Stimulated activated CD4-positive, alpha-beta T cell treated with anti-CD3 and anti-CD28 coated beads, Interleukin-15, amount 100 ng/mL, for 24 hours (primary cell): ENCODE results near the gene FCN2.

Source experiments
- DNase-seq: peaks from one replicate; pipeline ENCODE4 v3.0.0-alpha.2; 2020

Gene FCN2

GRCh38 chr9:134913041-134913712 lies 32.6 kb downstream of the FCN2 start:
- DNase-seq = no peak

DNA sequence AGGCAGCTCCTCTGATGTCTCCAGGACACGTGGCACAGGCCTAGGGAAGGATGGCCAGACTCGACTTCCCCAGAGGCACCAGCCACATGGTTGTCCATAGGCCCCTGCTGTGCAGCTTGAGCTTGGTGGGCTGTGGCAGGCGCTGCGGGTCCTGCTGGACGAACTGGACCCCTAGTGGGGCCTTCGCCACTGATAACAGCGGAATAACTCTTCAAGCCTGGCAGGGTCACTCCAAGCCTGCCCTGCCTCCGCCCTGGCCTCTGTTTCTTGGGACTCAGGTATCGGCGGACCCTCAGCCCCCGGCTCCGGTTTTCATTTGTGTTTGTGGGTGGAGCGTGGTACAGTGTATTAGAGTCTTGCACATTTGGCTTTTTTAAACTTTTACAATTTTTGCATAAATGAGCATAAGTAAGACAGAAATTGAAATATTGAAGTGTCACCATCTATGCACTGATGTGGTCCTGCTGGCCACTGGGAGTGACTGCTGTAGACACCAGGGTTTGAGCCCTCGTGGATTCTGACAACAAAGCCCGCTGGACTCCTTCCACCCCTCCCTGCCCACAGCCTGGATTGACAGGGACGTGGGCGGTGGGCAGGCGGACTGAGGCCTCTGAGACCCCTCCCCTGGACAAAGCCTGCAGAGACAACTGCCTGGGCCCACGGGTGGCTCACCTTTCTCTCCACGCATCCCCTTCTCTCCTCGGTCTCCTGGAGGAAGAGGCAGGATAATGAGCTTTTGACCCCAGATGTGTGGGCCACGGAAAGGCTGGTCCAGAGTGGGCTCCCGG lies 33.3 kb downstream of the FCN2 start:
- DNase-seq = no peak

DNA sequence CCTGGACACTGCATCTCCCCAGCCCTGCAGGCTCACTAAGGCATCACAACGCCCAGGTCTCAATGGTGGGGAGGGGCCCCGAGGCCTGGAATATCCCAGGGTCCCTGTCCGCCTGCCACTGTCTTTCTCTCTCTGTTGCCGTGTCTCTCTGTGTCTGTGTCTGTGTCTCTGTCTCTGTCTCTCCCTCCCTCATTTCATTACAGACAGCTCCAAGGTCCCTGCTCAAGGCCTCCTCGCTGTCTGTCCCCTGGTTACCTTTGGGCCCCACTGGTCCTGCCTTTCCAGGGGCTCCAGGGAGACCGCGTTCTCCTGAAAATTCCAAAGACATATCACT lies 33.9 kb downstream of the FCN2 start:
- DNase-seq = no peak

DNA sequence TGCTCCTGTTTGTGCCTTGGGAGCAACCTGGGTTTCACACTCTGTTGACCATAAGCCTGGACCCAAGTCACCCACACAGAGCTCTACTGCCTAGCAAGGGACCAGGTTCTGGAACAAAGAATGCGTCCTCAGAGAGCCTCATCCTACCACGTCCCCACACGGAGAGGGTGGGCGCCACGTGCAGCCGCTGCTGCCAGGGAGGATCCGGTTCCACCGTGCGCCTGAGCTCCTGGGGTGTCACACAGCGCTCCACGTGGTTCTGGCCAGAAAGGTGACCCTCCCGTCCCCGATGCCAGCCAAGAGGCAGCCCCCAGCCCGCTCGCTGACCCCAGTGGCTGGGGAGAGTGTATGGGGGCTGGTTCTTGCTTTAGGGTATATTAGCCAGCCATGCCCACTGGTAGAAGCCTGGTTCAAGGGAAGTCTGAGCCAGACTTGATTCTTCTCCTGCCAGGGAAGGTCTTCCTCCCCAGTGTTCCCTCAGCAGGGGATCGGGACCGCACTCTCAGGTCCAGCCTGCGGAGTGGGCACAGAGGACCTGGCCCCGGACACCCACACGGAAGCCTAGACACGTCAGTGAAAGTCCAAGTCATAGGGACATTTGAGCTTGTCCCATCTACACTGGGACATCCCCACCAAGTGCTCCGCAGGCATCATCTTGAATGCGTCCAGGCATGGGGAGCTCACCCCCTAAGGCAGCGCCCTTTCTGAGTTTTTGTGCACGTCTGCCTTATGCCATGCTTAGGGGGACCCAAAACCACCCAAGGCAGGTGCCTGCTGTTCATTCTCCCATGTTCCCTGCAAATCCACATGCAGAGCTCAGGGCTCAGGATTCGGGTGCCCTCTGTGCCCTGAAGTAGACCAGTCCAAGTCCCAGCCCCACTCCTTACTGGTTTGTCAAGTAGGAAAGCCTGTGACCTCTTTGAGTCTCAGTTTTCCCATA lies 34.7 kb downstream of the FCN2 start:
- no peak for DNase-seq

- no peak for DNase-seq
Measured at GRCh38 chr9:134916161-134916665, 35.6 kb downstream of the FCN2 start.

DNA sequence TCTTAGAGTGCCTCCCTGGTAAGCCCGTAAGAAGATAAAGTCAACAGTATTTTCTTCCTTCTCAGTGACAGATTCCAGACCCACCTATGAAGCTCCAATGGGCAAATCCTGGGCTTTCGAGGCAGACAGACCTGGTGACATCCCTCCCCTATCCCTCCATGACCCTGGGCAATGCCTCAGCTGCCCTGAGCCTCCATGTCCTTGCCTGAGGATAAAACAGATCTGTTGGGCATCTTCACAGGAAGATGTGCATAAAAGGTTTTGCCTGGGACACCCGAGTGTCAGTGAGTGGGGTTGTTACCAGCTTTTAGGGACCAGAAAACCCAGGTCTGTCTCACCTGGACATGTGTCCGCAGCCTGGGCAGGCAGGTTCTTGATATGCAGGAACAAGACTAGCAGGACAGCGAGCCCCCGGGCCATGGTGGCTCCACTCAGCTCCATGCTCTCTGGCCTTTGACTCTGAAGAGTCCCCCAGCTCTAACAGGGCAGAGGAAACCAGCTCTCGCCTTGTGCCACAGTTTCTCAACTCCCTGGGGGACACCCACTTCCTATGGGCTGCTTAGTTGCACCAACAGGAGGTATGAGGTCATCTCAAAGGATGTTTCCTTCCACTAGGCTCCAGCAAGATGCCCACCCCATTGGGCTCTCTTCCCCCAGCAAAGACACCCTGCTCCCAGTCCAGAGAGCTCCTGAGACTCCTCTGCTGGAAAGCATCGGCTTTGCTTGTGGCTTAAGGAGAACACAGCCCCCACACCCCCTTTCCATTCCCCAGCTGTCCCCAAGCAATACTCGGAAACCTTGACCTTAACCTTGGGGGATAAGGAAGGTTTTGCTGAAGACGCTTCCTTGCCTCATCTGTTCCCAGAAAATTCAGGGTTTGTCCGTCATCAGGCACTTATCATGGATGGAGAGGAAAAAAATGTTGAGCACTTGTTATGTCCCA lies 37.1 kb downstream of the FCN2 start, which contains the start of gene FCN1:
Gene FCN1, minus strand, starts transcription at position 482 of the 943 bp plus-strand sequence. Its CDS starts 41 bp downstream, at position 441.
- no peak for DNase-seq

GRCh38 chr9:134918646-134919045 lies 38.0 kb downstream of the FCN2 start:
- no peak for DNase-seq

DNA sequence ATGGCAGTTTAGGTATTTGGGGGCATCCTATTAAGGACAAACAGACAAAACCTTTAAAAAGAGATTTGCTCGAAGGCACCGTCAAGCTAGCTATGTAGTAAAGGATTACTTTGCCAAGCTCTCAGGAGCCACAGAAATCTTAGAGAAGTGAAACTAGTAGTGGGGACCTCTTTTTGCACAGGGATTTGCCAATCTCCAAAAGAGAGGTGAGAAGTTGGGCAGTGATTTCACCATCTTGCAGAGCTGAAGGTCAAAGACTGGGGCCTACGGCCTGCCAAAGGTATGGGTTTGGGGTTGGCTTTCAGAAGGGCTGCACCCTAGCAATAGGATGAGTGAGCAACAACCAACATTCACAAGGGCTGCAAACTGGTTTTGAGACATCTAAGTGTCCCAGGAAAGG lies 38.7 kb downstream of the FCN2 start:
- DNase-seq = no peak

DNA sequence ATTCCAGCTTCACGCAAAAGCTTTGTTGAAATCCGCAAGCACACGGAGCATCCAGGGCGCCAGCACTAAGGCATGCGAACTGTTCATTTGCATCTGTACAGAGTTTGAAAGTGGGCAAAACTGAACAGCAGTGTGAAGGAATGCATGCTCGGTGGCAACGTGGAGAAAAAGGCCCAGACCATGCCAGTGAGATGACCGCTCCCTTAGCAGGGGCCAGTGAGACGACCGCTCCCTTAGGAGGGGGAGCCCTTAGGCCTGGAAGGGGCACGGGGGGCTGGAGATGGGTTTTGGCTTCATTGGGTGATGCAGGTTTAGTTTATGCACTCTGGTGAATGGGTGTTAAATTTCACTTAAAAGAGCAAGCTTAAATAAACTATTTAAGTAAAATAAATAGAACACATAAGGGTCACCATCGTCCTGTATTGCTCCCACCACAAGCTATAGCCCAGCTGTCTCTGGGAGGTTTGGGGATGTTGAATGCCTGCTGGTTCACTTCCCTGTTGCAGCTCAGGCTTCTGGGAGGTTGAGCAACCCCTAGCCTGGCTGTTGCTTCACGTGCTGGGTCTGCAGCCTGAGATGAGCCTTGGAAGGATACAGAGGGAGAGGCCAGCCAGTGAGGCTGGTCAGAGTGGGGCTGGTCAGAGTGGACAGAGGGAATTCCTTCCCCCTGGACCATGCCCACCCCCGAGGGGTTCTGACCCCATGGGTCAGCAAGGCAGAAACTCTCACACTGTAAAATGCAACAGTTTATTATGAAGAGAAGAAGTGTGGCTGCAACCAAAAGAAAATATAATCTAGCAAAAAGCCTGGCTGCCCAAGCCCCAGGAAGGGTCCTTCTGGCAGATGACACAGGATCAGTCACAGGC lies 41.7 kb downstream of the FCN2 start:
- DNase-seq = no peak

DNA sequence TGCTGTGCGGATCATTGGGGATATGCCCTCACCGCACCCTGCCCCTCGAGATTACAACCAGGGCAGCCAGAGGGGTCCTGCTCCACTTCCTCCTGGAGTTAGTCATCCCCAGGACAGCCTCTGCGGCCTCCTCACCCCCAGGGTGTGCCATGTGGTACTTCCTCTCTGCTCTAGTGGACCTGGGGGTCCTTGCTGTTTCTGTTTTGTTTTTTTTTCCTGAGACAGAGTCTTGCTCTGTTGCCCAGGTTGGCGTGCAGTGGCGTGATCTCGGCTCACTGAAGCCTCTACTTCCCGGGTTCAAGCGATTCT lies 42.3 kb downstream of the FCN2 start:
- DNase-seq = no peak

GRCh38 chr9:134923466-134923865 lies 42.9 kb downstream of the FCN2 start:
- no peak for DNase-seq

GRCh38 chr9:134925011-134925511 lies 44.5 kb downstream of the FCN2 start:
- no peak for DNase-seq

DNA sequence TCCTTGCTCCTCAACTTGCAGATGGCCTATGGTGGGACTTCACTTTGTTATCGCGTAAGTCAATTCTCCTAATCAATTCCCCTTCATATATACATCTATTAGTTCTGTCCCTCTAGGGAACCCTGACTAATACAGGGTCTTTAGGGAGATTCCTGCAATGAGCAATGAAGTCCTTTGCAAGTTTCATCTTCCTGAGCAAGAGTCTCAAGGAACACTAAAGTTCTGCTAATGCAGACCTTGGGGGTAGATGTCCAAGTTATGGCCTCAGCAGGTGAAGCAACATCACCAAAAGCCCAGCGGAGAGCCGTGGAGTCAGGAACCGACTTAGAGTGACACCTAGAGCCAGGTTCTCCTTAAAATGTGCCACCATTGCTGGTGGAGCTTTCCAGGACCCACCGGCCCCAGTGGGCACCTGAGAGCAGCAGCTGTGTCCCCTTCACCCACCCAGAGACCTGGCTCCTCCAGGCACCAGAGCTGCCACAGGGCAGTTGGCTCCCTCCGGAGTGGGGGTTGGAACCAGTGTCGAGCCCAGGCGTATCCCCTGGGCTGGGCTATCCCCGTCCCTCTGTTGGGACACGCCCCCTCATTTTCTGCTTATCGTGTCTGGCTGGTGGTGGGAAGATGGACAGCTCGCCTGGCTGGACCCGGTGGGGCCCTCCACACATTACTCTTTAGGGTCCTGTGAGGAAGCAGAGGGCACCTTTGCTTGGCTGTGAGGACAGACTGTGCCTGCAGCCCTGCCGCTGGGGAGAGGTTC lies 48.0 kb downstream of the FCN2 start:
- DNase-seq = no peak

GRCh38 chr9:134929193-134930158 lies 48.9 kb downstream of the FCN2 start:
- DNase-seq = no peak

GRCh38 chr9:134930398-134930797 lies 49.8 kb downstream of the FCN2 start:
- no peak for DNase-seq

DNA sequence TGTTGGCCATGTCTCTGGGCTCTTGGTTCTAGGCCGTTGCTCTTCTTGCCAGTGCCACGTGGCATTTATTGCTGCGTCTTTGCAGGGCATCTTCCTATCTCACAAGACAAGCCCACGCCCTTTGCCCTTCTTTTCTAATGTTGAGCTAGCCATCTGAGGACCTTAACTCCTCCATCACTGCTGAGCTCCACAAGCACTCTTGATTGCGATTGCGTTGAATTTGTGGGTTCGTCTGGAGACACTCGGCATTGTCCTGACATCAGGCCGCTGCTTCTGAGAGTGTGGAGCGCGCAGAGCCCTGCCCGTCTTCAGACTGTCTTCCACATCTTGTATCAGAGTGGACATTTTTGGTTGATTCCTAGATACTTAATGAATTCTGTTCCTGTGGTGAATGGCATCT lies 51.6 kb downstream of the FCN2 start:
- DNase-seq = no peak

DNA sequence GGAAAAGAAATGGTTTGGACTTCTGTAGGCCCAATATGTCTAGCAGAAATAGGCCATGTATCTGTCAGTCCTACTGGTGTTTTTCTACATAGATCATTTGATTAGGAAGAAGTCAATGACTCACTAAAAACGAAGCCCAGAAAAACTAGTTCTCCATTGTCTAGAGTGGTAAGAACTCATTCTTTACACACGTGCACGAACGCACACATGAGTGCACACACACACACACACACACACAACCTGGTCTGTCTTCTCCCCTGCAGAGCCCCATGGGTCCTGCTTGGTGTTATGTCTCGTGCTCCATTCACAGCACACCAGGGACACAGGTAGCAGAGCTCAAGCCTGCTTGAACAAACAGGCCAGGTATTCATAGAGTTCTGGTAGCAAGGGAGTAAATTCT lies 52.0 kb downstream of the FCN2 start:
- DNase-seq = no peak

DNA sequence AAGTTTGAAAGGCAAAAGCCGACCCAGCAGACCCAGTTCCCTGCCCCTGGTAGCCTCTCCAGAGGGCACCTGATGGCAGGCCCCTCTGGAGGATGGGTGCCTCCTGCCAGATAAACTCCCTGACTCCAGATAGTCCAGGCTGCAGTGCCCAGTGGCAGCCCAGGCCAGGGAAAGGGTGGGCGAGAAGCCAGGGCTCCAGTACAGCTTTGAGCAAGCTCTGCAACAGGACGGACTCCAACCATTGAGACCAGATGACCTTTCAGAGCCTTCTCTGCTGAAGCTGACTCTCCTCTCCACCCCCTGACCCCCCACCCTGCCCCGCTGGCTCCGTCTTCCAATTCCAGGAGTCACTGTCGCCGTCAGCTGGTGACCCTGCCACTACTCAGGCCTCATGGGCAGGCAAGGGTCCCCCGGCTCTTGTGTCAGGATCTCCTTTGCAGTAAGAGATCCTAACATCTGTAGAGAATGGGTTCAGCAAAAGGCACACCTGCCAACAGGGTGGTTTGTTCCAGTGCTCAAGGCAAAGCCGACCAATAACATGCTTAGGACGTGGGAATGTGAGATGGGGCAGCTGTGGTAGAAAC lies 52.6 kb downstream of the FCN2 start:
- DNase-seq = no peak
